WTC11 (cell line): ENCODE results near the gene CCNB1. TPM values are rescaled to one million over a fixed set of nuclear protein-coding genes. Genes with fewer than 3 reads are reported as not detected.

Experiments
- ATAC-seq: fragments of 200-7000 bp; cut with Tn5 transposase; 2 replicates; pipeline ENCODE4 v1.10.0; 2021; ENCODE audit warnings: mild to moderate bottlenecking, moderate library complexity
- Bru-seq: library from RNA; stranded (reverse); fragments of 400-500 nt; gene quantifications from one replicate; lab custom pipeline; 2021; lab: Mats Ljungman, UMichigan
- CTCF ChIA-PET: fragments of 300-600 bp; sonication (Branson Sonifier 250); formaldehyde crosslinking; loops from one replicate; lab custom pipeline; 2021; ENCODE audit warnings: antibody characterized with exemption; lab: Charles Lee
- POLR2A ChIA-PET: fragments of 350-600 bp; sonication (Branson Sonifier 250); formaldehyde crosslinking; loops from one replicate; lab custom pipeline; 2021; ENCODE audit warnings: antibody characterized with exemption; lab: Charles Lee
- DNase-seq: peaks from one replicate; pipeline ENCODE4 v3.0.0; 2021; ENCODE audit warnings: low spot score
- H3K27ac Mint-ChIP-seq: 2 replicates; pipeline ENCODE4 v1.8.0; 2021; ENCODE audit warnings: mixed read lengths
- H3K27me3 Mint-ChIP-seq: 2 replicates; pipeline ENCODE4 v1.8.0; 2021; ENCODE audit warnings: low read depth, mild to moderate bottlenecking, moderate library complexity, mixed read lengths
- H3K36me3 Mint-ChIP-seq: 2 replicates; pipeline ENCODE4 v1.8.0; 2021; ENCODE audit warnings: mixed read lengths
- H3K4me1 Mint-ChIP-seq: 2 replicates; pipeline ENCODE4 v1.8.0; 2022; ENCODE audit warnings: mixed read lengths
- H3K4me3 Mint-ChIP-seq: 2 replicates; pipeline ENCODE4 v1.8.0; 2021; ENCODE audit warnings: mild to moderate bottlenecking, moderate library complexity, mixed read lengths
- H3K9me3 Mint-ChIP-seq: 2 replicates; pipeline ENCODE4 v1.8.0; 2021; ENCODE audit warnings: mixed read lengths
- CREM ChIP-seq: sonication (generic); formaldehyde crosslinking; IDR thresholded peaks from 2 replicates; pipeline ENCODE4 v1.8.1; 2022; ENCODE audit warnings: mild to moderate bottlenecking, missing genetic modification reagents, moderate library complexity
- GABPB1 ChIP-seq: sonication (generic); formaldehyde crosslinking; IDR thresholded peaks from 2 replicates; pipeline ENCODE4 v1.8.1; 2023; ENCODE audit warnings: mild to moderate bottlenecking, missing genetic modification reagents
- IRF2 ChIP-seq: sonication (generic); formaldehyde crosslinking; IDR thresholded peaks from 2 replicates; pipeline ENCODE4 v1.8.0; 2022; ENCODE audit warnings: low read depth, missing genetic modification reagents, borderline replicate concordance
- JUN ChIP-seq: sonication (generic); formaldehyde crosslinking; IDR thresholded peaks from 2 replicates; pipeline ENCODE4 v1.8.0; 2023; ENCODE audit warnings: mild to moderate bottlenecking, missing genetic modification reagents
- KAT7 ChIP-seq: sonication (generic); formaldehyde crosslinking; IDR thresholded peaks from 2 replicates; pipeline ENCODE4 v1.8.1; 2023; ENCODE audit warnings: missing genetic modification reagents, mild to moderate bottlenecking, borderline replicate concordance
- MYBL2 ChIP-seq: sonication (generic); formaldehyde crosslinking; IDR thresholded peaks from 2 replicates; pipeline ENCODE4 v1.8.1; 2023; ENCODE audit warnings: mild to moderate bottlenecking, moderate library complexity, missing genetic modification reagents
- NR2C2 ChIP-seq: sonication (generic); formaldehyde crosslinking; IDR thresholded peaks from 2 replicates; pipeline ENCODE4 v1.8.0; 2022; ENCODE audit warnings: mild to moderate bottlenecking, missing genetic modification reagents
- SMAD4 ChIP-seq: sonication (generic); formaldehyde crosslinking; IDR thresholded peaks from 2 replicates; pipeline ENCODE4 v1.8.0; 2022; ENCODE audit warnings: mild to moderate bottlenecking, missing genetic modification reagents
- SP1 ChIP-seq: sonication (generic); formaldehyde crosslinking; conservative IDR thresholded peaks from 2 replicates; pipeline ENCODE4 v1.8.1; 2022; ENCODE audit warnings: missing genetic modification reagents
- ZBTB21 ChIP-seq: sonication (generic); formaldehyde crosslinking; IDR thresholded peaks from 2 replicates; pipeline ENCODE4 v1.8.1; 2023; ENCODE audit warnings: mild to moderate bottlenecking, missing genetic modification reagents, borderline replicate concordance
- ZNF232 ChIP-seq: sonication (generic); formaldehyde crosslinking; IDR thresholded peaks from 2 replicates; pipeline ENCODE4 v1.8.0; 2022; ENCODE audit warnings: mild to moderate bottlenecking, missing genetic modification reagents
- ZNF671 ChIP-seq: fragments of 250-450 bp; sonication (Bioruptor Pico); IDR thresholded peaks from 2 replicates; pipeline ENCODE4 v1.8.0; 2021; ENCODE audit warnings: mild to moderate bottlenecking
- long read RNA-seq, 3 experiments: library from RNA in 1 of 3; library from capped mRNA in 1 of 3; library from polyadenylated mRNA in 1 of 3; unstranded in 2 of 3; stranded (forward) in 1 of 3; transcript quantifications; one replicate each; pipeline ENCODE4 v2.0.0, GENCODE V29; 2021
- total RNA-seq: library from RNA; stranded (reverse); gene quantifications from 3 replicates; pipeline ENCODE4 v1.2.3, GENCODE V29; 2021
- TF ChIP-seq, protein P1 (sequence below): sonication (generic); formaldehyde crosslinking; IDR thresholded peaks from 2 replicates; pipeline ENCODE4 v1.8.0; 2022; ENCODE audit warnings: mild to moderate bottlenecking, missing genetic modification reagents
- TF ChIP-seq, protein P2 (sequence below): sonication (generic); formaldehyde crosslinking; IDR thresholded peaks from 2 replicates; pipeline ENCODE4 v1.8.1; 2023; ENCODE audit warnings: mild to moderate bottlenecking, missing genetic modification reagents, borderline replicate concordance
- TF ChIP-seq, protein P3 (sequence below): sonication (generic); formaldehyde crosslinking; IDR thresholded peaks from 2 replicates; pipeline ENCODE4 v1.8.0; 2023; ENCODE audit warnings: missing genetic modification reagents, mild to moderate bottlenecking, borderline replicate concordance
- TF ChIP-seq, protein P4 (sequence below): sonication (generic); formaldehyde crosslinking; IDR thresholded peaks from 2 replicates; pipeline ENCODE4 v1.8.1; 2023; ENCODE audit warnings: mild to moderate bottlenecking, moderate library complexity, missing genetic modification reagents
- TF ChIP-seq, protein P5 (sequence below): sonication (generic); formaldehyde crosslinking; IDR thresholded peaks from 2 replicates; pipeline ENCODE4 v1.8.1; 2022; ENCODE audit warnings: mild to moderate bottlenecking, moderate library complexity, missing genetic modification reagents
- TF ChIP-seq, protein P6 (sequence below): sonication (generic); formaldehyde crosslinking; IDR thresholded peaks from 2 replicates; pipeline ENCODE4 v1.8.0; 2023; ENCODE audit warnings: missing genetic modification reagents
- TF ChIP-seq, protein P7 (sequence below): sonication (generic); formaldehyde crosslinking; IDR thresholded peaks from 2 replicates; pipeline ENCODE4 v1.8.0; 2022; ENCODE audit warnings: mild to moderate bottlenecking, missing genetic modification reagents

Gene CCNB1
- total RNA-seq = 277 to 312 TPM (median 282 TPM) in 3 replicates
- Bru-seq, nascent RNA = percentile 98 among the genes with signal in this experiment
- long read RNA-seq, experiment 1, transcript CCNB1-203 (8 exons, 1,190 nt) = minor isoform, 6 of 2,143 reads
- long read RNA-seq, experiment 1, transcript CCNB1-201 (9 exons, 2,169 nt) = major isoform, 1,993 of 2,143 reads
- long read RNA-seq, experiment 1, partial matches to known transcripts = 30 of 2,143 reads
- long read RNA-seq, experiment 1, other reads (novel, unspliced or antisense) = 113 of 2,143 reads
- long read RNA-seq, experiment 2, transcript CCNB1-201 (9 exons, 2,169 nt) = major isoform, 249 of 358 reads
- long read RNA-seq, experiment 2, partial matches to known transcripts = 66 of 358 reads
- long read RNA-seq, experiment 2, other reads (novel, unspliced or antisense) = 37 of 358 reads
- long read RNA-seq, experiment 3, transcript CCNB1-203 (8 exons, 1,190 nt) = minor isoform, 8 of 2,100 reads
- long read RNA-seq, experiment 3, transcript CCNB1-201 (9 exons, 2,169 nt) = major isoform, 1,941 of 2,100 reads
- long read RNA-seq, experiment 3, partial matches to known transcripts = 13 of 2,100 reads
- long read RNA-seq, experiment 3, other reads (novel, unspliced or antisense) = 137 of 2,100 reads

DNA sequence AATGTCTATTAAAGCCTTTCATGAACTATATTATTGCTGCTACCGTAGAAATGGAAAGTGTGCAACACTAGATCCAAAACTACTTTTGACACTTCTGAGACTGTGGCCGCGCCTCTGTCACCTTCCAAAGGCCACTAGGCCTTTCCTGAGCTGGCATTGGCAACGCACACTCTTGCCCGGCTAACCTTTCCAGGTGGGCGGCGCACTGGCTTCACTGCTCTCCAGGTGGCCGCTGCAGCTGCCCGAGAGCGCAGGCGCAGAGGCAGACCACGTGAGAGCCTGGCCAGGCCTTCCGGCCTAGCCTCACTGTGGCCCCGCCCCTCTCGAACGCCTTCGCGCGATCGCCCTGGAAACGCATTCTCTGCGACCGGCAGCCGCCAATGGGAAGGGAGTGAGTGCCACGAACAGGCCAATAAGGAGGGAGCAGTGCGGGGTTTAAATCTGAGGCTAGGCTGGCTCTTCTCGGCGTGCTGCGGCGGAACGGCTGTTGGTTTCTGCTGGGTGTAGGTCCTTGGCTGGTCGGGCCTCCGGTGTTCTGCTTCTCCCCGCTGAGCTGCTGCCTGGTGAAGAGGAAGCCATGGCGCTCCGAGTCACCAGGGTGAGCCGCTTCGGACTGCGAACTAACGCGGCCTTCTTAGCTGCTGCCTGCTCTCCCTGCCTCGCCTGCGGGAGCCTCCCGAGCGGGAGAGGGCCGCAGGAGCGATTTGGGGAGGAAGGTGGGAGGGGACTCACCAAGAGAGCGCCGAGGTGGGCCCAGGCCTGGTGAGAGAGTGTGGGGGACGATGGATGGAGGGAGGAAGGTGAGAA is at the start of gene CCNB1:
CCNB1 (plus strand) TSS at position 465 of the 807 bp plus-strand sequence; CDS start at position 578, 113 bp downstream.
- CTCF ChIA-PET = interaction anchor here (0.5 to 2.1 kb wide), 8 partner anchors 10 to 168 kb away, joined by 3 to 22 read pairs (median 4); partner anchors contain the start of gene SLC30A5
- DNase-seq = peak; percentile 99
- Mint-ChIP-seq H3K9me3 (no peaks in the 10 kb centered on the region), H3K36me3 (peaks cover 44% of the 10 kb centered on the region), H3K4me1 (peaks cover 30% of the 10 kb centered on the region), H3K27me3 (no peaks in the 10 kb centered on the region), H3K27ac (peak within 1 kb of the TSS; percentile 94), H3K4me3 (peak within 1 kb of the TSS; percentile 94)
- POLR2A ChIA-PET = interaction anchor here (0.5 to 1.6 kb wide), 9 partner anchors 9 to 242 kb away, joined by 3 to 8 read pairs (median 5); partner anchors contain the start of genes CDK7, CENPH and SLC30A5
- peak; percentile 98 for ATAC-seq
- TF ChIP-seq, protein P1, sequence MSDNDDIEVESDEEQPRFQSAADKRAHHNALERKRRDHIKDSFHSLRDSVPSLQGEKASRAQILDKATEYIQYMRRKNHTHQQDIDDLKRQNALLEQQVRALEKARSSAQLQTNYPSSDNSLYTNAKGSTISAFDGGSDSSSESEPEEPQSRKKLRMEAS (CRISPR knock-in tag) = peak; percentile 97
- TF ChIP-seq, protein P2, sequence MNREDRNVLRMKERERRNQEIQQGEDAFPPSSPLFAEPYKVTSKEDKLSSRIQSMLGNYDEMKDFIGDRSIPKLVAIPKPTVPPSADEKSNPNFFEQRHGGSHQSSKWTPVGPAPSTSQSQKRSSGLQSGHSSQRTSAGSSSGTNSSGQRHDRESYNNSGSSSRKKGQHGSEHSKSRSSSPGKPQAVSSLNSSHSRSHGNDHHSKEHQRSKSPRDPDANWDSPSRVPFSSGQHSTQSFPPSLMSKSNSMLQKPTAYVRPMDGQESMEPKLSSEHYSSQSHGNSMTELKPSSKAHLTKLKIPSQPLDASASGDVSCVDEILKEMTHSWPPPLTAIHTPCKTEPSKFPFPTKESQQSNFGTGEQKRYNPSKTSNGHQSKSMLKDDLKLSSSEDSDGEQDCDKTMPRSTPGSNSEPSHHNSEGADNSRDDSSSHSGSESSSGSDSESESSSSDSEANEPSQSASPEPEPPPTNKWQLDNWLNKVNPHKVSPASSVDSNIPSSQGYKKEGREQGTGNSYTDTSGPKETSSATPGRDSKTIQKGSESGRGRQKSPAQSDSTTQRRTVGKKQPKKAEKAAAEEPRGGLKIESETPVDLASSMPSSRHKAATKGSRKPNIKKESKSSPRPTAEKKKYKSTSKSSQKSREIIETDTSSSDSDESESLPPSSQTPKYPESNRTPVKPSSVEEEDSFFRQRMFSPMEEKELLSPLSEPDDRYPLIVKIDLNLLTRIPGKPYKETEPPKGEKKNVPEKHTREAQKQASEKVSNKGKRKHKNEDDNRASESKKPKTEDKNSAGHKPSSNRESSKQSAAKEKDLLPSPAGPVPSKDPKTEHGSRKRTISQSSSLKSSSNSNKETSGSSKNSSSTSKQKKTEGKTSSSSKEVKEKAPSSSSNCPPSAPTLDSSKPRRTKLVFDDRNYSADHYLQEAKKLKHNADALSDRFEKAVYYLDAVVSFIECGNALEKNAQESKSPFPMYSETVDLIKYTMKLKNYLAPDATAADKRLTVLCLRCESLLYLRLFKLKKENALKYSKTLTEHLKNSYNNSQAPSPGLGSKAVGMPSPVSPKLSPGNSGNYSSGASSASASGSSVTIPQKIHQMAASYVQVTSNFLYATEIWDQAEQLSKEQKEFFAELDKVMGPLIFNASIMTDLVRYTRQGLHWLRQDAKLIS (CRISPR knock-in tag) = 0 out of 2 replicates have a peak, but pooled peaks have one; percentile 78
- no peak for TF ChIP-seq ZNF671 (CRISPR knock-in tag)
- TF ChIP-seq, protein P3, sequence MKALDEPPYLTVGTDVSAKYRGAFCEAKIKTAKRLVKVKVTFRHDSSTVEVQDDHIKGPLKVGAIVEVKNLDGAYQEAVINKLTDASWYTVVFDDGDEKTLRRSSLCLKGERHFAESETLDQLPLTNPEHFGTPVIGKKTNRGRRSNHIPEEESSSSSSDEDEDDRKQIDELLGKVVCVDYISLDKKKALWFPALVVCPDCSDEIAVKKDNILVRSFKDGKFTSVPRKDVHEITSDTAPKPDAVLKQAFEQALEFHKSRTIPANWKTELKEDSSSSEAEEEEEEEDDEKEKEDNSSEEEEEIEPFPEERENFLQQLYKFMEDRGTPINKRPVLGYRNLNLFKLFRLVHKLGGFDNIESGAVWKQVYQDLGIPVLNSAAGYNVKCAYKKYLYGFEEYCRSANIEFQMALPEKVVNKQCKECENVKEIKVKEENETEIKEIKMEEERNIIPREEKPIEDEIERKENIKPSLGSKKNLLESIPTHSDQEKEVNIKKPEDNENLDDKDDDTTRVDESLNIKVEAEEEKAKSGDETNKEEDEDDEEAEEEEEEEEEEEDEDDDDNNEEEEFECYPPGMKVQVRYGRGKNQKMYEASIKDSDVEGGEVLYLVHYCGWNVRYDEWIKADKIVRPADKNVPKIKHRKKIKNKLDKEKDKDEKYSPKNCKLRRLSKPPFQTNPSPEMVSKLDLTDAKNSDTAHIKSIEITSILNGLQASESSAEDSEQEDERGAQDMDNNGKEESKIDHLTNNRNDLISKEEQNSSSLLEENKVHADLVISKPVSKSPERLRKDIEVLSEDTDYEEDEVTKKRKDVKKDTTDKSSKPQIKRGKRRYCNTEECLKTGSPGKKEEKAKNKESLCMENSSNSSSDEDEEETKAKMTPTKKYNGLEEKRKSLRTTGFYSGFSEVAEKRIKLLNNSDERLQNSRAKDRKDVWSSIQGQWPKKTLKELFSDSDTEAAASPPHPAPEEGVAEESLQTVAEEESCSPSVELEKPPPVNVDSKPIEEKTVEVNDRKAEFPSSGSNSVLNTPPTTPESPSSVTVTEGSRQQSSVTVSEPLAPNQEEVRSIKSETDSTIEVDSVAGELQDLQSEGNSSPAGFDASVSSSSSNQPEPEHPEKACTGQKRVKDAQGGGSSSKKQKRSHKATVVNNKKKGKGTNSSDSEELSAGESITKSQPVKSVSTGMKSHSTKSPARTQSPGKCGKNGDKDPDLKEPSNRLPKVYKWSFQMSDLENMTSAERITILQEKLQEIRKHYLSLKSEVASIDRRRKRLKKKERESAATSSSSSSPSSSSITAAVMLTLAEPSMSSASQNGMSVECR (CRISPR knock-in tag) = peak; percentile 82; the same call in 1 of the 2 replicates
- TF ChIP-seq IRF2 (CRISPR knock-in tag) = no peak
- TF ChIP-seq, protein P4, sequence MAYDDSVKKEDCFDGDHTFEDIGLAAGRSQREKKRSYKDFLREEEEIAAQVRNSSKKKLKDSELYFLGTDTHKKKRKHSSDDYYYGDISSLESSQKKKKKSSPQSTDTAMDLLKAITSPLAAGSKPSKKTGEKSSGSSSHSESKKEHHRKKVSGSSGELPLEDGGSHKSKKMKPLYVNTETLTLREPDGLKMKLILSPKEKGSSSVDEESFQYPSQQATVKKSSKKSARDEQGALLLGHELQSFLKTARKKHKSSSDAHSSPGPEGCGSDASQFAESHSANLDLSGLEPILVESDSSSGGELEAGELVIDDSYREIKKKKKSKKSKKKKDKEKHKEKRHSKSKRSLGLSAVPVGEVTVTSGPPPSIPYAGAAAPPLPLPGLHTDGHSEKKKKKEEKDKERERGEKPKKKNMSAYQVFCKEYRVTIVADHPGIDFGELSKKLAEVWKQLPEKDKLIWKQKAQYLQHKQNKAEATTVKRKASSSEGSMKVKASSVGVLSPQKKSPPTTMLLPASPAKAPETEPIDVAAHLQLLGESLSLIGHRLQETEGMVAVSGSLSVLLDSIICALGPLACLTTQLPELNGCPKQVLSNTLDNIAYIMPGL (CRISPR knock-in tag) = peak; percentile 63; the same call in 1 of the 2 replicates
- no peak for TF ChIP-seq NR2C2 (CRISPR knock-in tag)
- TF ChIP-seq MYBL2 = peak; percentile 100
- TF ChIP-seq ZNF232 (CRISPR knock-in tag) = no peak
- TF ChIP-seq, protein P5, sequence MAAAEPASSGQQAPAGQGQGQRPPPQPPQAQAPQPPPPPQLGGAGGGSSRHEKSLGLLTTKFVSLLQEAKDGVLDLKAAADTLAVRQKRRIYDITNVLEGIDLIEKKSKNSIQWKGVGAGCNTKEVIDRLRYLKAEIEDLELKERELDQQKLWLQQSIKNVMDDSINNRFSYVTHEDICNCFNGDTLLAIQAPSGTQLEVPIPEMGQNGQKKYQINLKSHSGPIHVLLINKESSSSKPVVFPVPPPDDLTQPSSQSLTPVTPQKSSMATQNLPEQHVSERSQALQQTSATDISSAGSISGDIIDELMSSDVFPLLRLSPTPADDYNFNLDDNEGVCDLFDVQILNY = peak; percentile 76; the same call in 1 of the 2 replicates
- peak; percentile 79; the same call in 1 of the 2 replicates for TF ChIP-seq ZBTB21
- TF ChIP-seq GABPB1 (CRISPR knock-in tag) = peak; percentile 65; the same call in 1 of the 2 replicates
- TF ChIP-seq SP1 (CRISPR knock-in tag) = peak; percentile 86
- peak; percentile 98 for TF ChIP-seq KAT7 (CRISPR knock-in tag)
- TF ChIP-seq, protein P6, sequence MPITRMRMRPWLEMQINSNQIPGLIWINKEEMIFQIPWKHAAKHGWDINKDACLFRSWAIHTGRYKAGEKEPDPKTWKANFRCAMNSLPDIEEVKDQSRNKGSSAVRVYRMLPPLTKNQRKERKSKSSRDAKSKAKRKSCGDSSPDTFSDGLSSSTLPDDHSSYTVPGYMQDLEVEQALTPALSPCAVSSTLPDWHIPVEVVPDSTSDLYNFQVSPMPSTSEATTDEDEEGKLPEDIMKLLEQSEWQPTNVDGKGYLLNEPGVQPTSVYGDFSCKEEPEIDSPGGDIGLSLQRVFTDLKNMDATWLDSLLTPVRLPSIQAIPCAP (CRISPR knock-in tag) = no peak
- TF ChIP-seq SMAD4 (CRISPR knock-in tag) = no peak
- peak; percentile 92 for TF ChIP-seq CREM (CRISPR knock-in tag)
- no peak for TF ChIP-seq JUN (CRISPR knock-in tag)
- TF ChIP-seq, protein P7, sequence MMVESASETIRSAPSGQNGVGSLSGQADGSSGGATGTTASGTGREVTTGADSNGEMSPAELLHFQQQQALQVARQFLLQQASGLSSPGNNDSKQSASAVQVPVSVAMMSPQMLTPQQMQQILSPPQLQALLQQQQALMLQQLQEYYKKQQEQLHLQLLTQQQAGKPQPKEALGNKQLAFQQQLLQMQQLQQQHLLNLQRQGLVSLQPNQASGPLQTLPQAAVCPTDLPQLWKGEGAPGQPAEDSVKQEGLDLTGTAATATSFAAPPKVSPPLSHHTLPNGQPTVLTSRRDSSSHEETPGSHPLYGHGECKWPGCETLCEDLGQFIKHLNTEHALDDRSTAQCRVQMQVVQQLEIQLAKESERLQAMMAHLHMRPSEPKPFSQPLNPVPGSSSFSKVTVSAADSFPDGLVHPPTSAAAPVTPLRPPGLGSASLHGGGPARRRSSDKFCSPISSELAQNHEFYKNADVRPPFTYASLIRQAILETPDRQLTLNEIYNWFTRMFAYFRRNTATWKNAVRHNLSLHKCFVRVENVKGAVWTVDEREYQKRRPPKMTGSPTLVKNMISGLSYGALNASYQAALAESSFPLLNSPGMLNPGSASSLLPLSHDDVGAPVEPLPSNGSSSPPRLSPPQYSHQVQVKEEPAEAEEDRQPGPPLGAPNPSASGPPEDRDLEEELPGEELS = 0 out of 2 replicates have a peak, but pooled peaks have one; percentile 12
